Liver (tissue), 9 donors: ENCODE data around the gene TXNDC12. TPM values are rescaled to one million over a fixed set of nuclear protein-coding genes. Genes with fewer than 3 reads are reported as not detected.

Experiments used
- DNase-seq: peaks from one replicate; pipeline ENCODE4 v3.0.0-alpha.2; 2017; ENCODE audit warnings: low spot score
- H3K27ac ChIP-seq, 2 donors: one replicate each; pipeline ENCODE4 v1.7.0; 2013; ENCODE audit warnings: inconsistent platforms in 2 of 2, low read length in 2 of 2, control low read depth in 1 of 2, low read depth in 1 of 2, mild to moderate bottlenecking in 1 of 2
- H3K27me3 ChIP-seq, 4 donors: one replicate each; pipeline versions ENCODE4 v1.6.1 to v1.7.0; 2013; ENCODE audit warnings: low read length in 3 of 4, inconsistent platforms in 1 of 4, mild to moderate bottlenecking in 1 of 4, moderate library complexity in 1 of 4; ENCODE audit not compliant: control insufficient read depth in 4 of 4, insufficient read depth in 4 of 4
- H3K36me3 ChIP-seq, 4 donors: one replicate each; pipeline versions ENCODE4 v1.6.1 to v1.7.0; 2013; ENCODE audit warnings: low read length in 3 of 4, mild to moderate bottlenecking in 3 of 4, low read depth in 1 of 4, moderate library complexity in 1 of 4; ENCODE audit not compliant: control insufficient read depth in 4 of 4, insufficient read depth in 3 of 4
- H3K4me1 ChIP-seq, 4 donors: one replicate each; pipeline versions ENCODE4 v1.6.1 to v1.7.0; 2013; ENCODE audit warnings: low read length in 3 of 4, mild to moderate bottlenecking in 3 of 4, moderate library complexity in 1 of 4; ENCODE audit not compliant: control insufficient read depth in 4 of 4, insufficient read depth in 4 of 4
- H3K4me3 ChIP-seq, 3 donors: one replicate each; pipeline versions ENCODE4 v1.6.1 to v1.7.0; 2013; ENCODE audit warnings: low read length in 3 of 3, control low read depth in 1 of 3, low read depth in 1 of 3, mild to moderate bottlenecking in 1 of 3
- H3K9ac ChIP-seq, 2 donors: one replicate each; pipeline ENCODE4 v1.7.0; 2013; ENCODE audit warnings: low read length in 2 of 2, mild to moderate bottlenecking in 2 of 2, moderate library complexity in 2 of 2, control low read depth in 1 of 2, low read depth in 1 of 2
- H3K9me3 ChIP-seq, 4 donors: one replicate each; pipeline versions ENCODE4 v1.6.1 to v1.7.0; 2013; ENCODE audit warnings: low read length in 3 of 4; ENCODE audit not compliant: control insufficient read depth in 4 of 4
- ATF3 ChIP-seq: IDR thresholded peaks from 2 replicates; pipeline ENCODE4 v1.6.1; 2016; ENCODE audit warnings: antibody characterized with exemption
- CTCF ChIP-seq: fragments of 150-350 bp; IDR thresholded peaks from 2 replicates; pipeline ENCODE4 v1.5.1; 2017; ENCODE audit warnings: improper control_type of control experiment, low read depth, low read length; ENCODE audit not compliant: missing input control
- EGR1 ChIP-seq, 2 donors: IDR thresholded peaks; 2 replicates each; pipeline ENCODE4 v1.6.1; 2016 to 2018; ENCODE audit warnings: antibody characterized with exemption in 2 of 2, low read depth in 2 of 2
- GABPA ChIP-seq, 2 donors: IDR thresholded peaks in 1 of 2; conservative IDR thresholded peaks in 1 of 2; 2 replicates each; pipeline ENCODE4 v1.6.1; 2016; ENCODE audit warnings: antibody characterized with exemption in 2 of 2, mild to moderate bottlenecking in 1 of 2, moderate library complexity in 1 of 2
- HNF4A ChIP-seq, 2 donors: conservative IDR thresholded peaks; 2 replicates each; pipeline ENCODE4 v1.6.1; 2016; ENCODE audit warnings: antibody characterized with exemption in 2 of 2, mild to moderate bottlenecking in 2 of 2
- HNF4G ChIP-seq: IDR thresholded peaks from 2 replicates; pipeline ENCODE4 v1.6.1; 2016; ENCODE audit warnings: antibody characterized with exemption
- JUND ChIP-seq, 2 donors: IDR thresholded peaks; 2 replicates each; pipeline ENCODE4 v1.6.1; 2016; ENCODE audit warnings: antibody characterized with exemption in 2 of 2
- MAX ChIP-seq: IDR thresholded peaks from 2 replicates; pipeline ENCODE4 v1.6.1; 2016; ENCODE audit warnings: antibody characterized with exemption
- NR2F2 ChIP-seq: IDR thresholded peaks from 2 replicates; pipeline ENCODE4 v1.6.1; 2016; ENCODE audit warnings: antibody characterized with exemption
- RAD21 ChIP-seq, 2 donors: IDR thresholded peaks; 2 replicates each; pipeline ENCODE4 v1.6.1; 2016; ENCODE audit warnings: antibody characterized with exemption in 2 of 2, mild to moderate bottlenecking in 2 of 2
- RXRA ChIP-seq, 2 donors: IDR thresholded peaks; 2 replicates each; pipeline ENCODE4 v1.6.1; 2017 to 2018; ENCODE audit warnings: antibody characterized with exemption in 2 of 2, mild to moderate bottlenecking in 1 of 2
- SP1 ChIP-seq: IDR thresholded peaks from 2 replicates; pipeline ENCODE4 v1.6.1; 2018; ENCODE audit warnings: antibody characterized with exemption, mild to moderate bottlenecking
- YY1 ChIP-seq: IDR thresholded peaks from 2 replicates; pipeline ENCODE4 v1.6.1; 2016; ENCODE audit warnings: antibody characterized with exemption, mild to moderate bottlenecking
- ZBTB33 ChIP-seq: IDR thresholded peaks from 2 replicates; pipeline ENCODE4 v1.6.1; 2016; ENCODE audit warnings: antibody characterized with exemption
- WGBS: extraction: QIAGEN DNeasy Blood & Tissue Kit; methylation state at CpG from one replicate; pipeline ENCODE4 v1.1.7; 2013; 5-methylcytosine and 5-hydroxymethylcytosine counted together
- polyA plus RNA-seq, 2 donors: library from polyadenylated mRNA; stranded (reverse) in 1 of 2; unstranded in 1 of 2; fragments of 200-250 nt in 1 of 2; fragments of >200 nt in 1 of 2; fragmentation: Nextera tagmentation in 1 of 2; extraction: Ambion mirVana in 1 of 2; gene quantifications; one replicate each; pipeline versions ENCODE4 v1.2.1 to v1.2.3, GENCODE V29; 2013 to 2015
- total RNA-seq, 2 donors: library from RNA; depleted of rRNA; stranded (reverse); fragments of >200 nt; gene quantifications; one replicate each; pipeline ENCODE4 v1.2.3, GENCODE V29; 2014
- TF ChIP-seq, protein P1 (sequence below): IDR thresholded peaks from 2 replicates; pipeline ENCODE4 v1.6.1; 2016; ENCODE audit warnings: antibody characterized with exemption, mild to moderate bottlenecking
- donor health status: healthy.
- donor health status: healthy.
- donor health status: healthy.
- donor health status: healthy.
- donor health status: healthy.

TXNDC12 gene
- total and polyA plus RNA-seq, 4 donors, result 17.5 to 35.8 (median 20.7) TPM

DNA sequence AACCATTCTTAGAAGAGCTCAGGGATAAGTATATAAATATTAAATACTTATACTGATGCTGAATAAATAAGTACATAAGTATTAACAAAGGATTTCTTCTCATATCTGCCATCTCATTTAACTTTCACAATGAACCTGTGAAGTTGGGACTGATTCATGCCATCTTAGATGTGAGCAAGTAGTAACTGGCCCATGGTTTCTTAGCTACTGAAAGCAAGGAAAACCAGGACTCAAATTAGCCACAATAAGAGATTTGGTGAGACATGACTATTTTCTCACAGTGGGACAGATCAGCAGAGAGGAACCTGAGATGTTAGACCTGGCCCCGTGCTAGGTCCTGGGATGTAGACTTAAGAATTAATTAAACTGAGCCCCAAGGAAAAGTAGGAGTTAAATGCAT is 56.3 kb downstream of the TXNDC12 start:
- Histone ChIP-seq H3K9me3 (no peaks in the 10 kb centered on the region), H3K4me3 (no peak overlapping the region), H3K36me3 (no peaks in the 10 kb centered on the region), H3K4me1 (no peaks in the 10 kb centered on the region), H3K27me3 (no peaks in the 10 kb centered on the region), H3K27ac (no peak overlapping the region), H3K9ac (no peak overlapping the region)
- no peak for DNase-seq
- 90% methylated on average over 1 of the region's 1 CpG for WGBS
- TF ChIP-seq, protein P1, sequence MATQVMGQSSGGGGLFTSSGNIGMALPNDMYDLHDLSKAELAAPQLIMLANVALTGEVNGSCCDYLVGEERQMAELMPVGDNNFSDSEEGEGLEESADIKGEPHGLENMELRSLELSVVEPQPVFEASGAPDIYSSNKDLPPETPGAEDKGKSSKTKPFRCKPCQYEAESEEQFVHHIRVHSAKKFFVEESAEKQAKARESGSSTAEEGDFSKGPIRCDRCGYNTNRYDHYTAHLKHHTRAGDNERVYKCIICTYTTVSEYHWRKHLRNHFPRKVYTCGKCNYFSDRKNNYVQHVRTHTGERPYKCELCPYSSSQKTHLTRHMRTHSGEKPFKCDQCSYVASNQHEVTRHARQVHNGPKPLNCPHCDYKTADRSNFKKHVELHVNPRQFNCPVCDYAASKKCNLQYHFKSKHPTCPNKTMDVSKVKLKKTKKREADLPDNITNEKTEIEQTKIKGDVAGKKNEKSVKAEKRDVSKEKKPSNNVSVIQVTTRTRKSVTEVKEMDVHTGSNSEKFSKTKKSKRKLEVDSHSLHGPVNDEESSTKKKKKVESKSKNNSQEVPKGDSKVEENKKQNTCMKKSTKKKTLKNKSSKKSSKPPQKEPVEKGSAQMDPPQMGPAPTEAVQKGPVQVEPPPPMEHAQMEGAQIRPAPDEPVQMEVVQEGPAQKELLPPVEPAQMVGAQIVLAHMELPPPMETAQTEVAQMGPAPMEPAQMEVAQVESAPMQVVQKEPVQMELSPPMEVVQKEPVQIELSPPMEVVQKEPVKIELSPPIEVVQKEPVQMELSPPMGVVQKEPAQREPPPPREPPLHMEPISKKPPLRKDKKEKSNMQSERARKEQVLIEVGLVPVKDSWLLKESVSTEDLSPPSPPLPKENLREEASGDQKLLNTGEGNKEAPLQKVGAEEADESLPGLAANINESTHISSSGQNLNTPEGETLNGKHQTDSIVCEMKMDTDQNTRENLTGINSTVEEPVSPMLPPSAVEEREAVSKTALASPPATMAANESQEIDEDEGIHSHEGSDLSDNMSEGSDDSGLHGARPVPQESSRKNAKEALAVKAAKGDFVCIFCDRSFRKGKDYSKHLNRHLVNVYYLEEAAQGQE, result no peak
- TF ChIP-seq GABPA (IDR thresholded peaks at IDR 0.05 in 1 of 2, conservative IDR thresholded peaks at IDR 0.05 in 1 of 2), result no peak
- no peak for TF ChIP-seq RXRA (IDR thresholded peaks at IDR 0.05)
- TF ChIP-seq HNF4G, result no peak

DNA sequence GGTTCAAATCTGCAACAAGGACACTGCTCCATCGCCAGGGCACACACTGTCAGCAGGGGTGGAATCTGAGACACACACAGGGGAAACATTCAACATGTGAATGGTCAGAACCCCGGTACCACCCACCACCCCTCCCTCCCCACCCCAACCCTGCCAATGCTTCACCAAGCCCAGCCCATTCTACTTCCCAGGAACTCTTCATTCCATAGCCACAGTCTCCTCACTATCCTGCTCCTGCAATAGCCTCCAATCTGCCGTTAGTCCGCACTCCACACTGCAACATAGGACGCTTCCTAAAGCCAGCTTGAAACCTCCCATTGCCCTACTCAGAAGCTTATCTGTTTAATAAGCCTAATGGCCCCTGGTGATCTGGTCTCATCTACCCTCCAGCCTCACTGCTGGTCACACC is 57.0 kb downstream of the TXNDC12 start:
- Histone ChIP-seq H3K27me3 (no peaks in the 10 kb centered on the region), H3K36me3 (no peaks in the 10 kb centered on the region), H3K4me3 (no peak overlapping the region), H3K27ac (no peak overlapping the region), H3K9me3 (no peaks in the 10 kb centered on the region), H3K4me1 (no peaks in the 10 kb centered on the region), H3K9ac (no peak overlapping the region)
- DNase-seq, result no peak
- 70% methylated on average over 5 of the region's 5 CpGs for WGBS
- no peak for TF ChIP-seq JUND (IDR thresholded peaks at IDR 0.05)
- TF ChIP-seq GABPA (IDR thresholded peaks at IDR 0.05 in 1 of 2, conservative IDR thresholded peaks at IDR 0.05 in 1 of 2), result no peak
- TF ChIP-seq NR2F2, result no peak
- no peak for TF ChIP-seq ATF3
- no peak for TF ChIP-seq YY1
- no peak for TF ChIP-seq EGR1 (IDR thresholded peaks at IDR 0.05; ENCODE audit: low read depth in 2 of 2)
- no peak for TF ChIP-seq HNF4G
- TF ChIP-seq SP1, result no peak
- no peak for TF ChIP-seq CTCF
- no peak for TF ChIP-seq MAX
- TF ChIP-seq ZBTB33, result no peak
- TF ChIP-seq HNF4A (conservative IDR thresholded peaks at IDR 0.05), result no peak
- TF ChIP-seq RAD21 (IDR thresholded peaks at IDR 0.05), result no peak
